ENCODE measurements around the gene SLC22A1.
"Not testable (repeated sequence)": the region's sequence is repeated elsewhere in the genome, so short reads cannot be mapped to it uniquely, and the experiment has no call there.

Gene SLC22A1

GRCh38 chr6:160125105-160125504 lies 3.5 kb downstream of the SLC22A1 start:
- not testable (repeated sequence) for H3K36me3 Mint-ChIP-seq (ENCODE audit: low read depth); H3K27ac Mint-ChIP-seq; H3K9me3 Mint-ChIP-seq; H3K4me3 Mint-ChIP-seq; H3K27me3 Mint-ChIP-seq; H3K4me1 Mint-ChIP-seq (ENCODE audit: low read depth)

GRCh38 chr6:160127270-160128124 lies 5.9 kb downstream of the SLC22A1 start:
- peaks cover 8% of the 10 kb centered on the region for H3K4me1 Mint-ChIP-seq (ENCODE audit: low read depth)
- H3K36me3 Mint-ChIP-seq (ENCODE audit: low read depth): peaks cover 4% of the 10 kb centered on the region
- H3K4me3 Mint-ChIP-seq: no peak overlapping the region
- no peak overlapping the region for H3K27ac Mint-ChIP-seq
- no peaks in the 10 kb centered on the region for H3K27me3 Mint-ChIP-seq
- H3K9me3 Mint-ChIP-seq: no peaks in the 10 kb centered on the region

DNA sequence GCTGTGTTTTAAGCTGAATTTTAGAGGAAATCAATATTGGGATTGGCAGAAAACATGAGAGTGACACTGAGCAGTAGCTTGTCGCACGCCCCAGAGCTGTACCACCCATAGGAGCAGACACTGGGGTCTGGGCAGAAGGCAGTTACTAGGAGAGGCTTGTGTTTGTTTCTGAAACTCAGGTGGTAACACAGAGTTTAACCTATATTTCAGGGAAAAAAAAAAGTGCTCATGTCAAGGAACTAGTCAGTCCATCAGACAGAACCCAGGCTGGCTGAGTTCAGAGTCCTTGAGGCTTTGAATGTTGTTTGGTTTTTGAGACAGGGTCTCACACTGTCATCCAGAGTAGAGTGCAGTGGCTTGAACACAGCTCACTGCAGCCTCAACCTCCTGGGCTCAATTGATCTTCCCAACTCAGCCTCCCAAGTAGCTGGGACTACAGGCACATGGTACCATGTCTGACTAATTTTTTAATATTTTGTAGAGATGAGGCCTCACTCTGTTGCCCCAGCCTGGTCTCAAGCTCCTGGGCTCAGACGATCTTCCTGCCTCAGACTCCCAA lies 6.6 kb downstream of the SLC22A1 start:
- H3K9me3 Mint-ChIP-seq: no peaks in the 10 kb centered on the region
- H3K27me3 Mint-ChIP-seq: no peaks in the 10 kb centered on the region
- peaks cover 10% of the 10 kb centered on the region for H3K4me1 Mint-ChIP-seq (ENCODE audit: low read depth)
- peaks cover 4% of the 10 kb centered on the region for H3K36me3 Mint-ChIP-seq (ENCODE audit: low read depth)
- H3K27ac Mint-ChIP-seq: no peak overlapping the region
- no peak overlapping the region for H3K4me3 Mint-ChIP-seq

DNA sequence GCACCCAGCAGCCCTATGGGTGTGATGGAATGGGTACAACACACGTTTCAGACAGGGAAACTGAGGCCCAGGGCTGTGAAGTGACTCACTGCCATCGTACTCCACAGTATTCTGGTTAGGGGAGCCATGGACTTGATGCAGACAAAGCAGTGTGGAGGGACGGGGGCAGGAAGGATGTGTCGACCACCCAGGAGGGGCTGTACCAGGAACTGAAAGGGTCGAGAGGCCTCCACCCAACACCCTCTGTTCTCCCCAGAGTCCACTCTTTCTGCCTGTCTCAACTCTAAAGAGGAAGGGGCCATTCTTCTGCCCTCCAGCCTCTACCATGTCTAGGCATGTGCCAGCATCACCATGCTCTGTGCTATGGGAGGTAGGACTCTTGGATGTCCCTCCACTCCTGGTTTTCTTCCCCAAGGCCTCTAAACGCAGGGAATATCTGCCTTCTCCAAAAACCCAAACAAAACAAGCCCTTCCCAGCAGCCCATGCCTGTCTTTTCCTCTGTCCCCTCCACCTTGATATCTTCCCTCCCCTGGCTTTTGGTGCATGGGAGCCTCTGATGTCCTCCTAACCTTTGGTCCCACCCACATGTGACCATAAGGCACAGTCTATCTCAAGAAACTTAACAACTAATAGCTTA lies 7.4 kb downstream of the SLC22A1 start:
- H3K4me1 Mint-ChIP-seq (ENCODE audit: low read depth): peaks cover 12% of the 10 kb centered on the region
- H3K27ac Mint-ChIP-seq: no peak overlapping the region
- H3K27me3 Mint-ChIP-seq: no peaks in the 10 kb centered on the region
- no peaks in the 10 kb centered on the region for H3K9me3 Mint-ChIP-seq
- no peak overlapping the region for H3K4me3 Mint-ChIP-seq
- peaks cover 4% of the 10 kb centered on the region for H3K36me3 Mint-ChIP-seq (ENCODE audit: low read depth)

DNA sequence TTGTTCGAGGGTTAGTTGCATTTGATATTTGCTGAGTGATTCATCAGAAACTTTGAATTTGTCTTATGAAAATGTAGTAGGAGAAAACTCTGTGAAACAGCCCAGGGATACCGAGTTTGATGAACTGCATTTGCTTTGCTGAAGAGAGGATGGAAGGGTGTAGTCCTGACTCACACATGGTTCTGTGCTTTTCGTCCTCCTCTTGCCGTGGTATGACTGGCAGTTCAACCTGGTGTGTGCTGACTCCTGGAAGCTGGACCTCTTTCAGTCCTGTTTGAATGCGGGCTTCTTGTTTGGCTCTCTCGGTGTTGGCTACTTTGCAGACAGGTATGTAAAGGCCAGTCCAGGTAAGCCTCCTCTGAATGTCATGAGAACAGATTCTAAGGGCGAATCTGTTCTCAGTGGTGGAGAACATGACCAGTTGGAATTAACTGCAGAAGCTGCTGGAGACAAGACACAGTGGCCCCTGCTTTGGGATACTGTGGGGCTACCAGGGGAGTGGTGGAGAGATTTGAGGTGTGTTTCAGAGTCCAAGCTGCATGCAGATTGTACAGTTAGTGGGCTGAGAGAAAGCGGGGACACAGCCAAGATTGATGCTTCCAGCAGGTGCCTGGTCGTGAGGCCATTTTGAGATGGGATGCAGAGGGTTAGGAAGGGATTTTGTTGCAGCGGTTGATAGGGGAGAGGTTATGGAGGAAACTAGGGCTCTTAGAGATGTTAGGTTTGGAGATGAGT lies 8.4 kb downstream of the SLC22A1 start:
- Mint-ChIP-seq H3K9me3 (no peaks in the 10 kb centered on the region), H3K36me3 (ENCODE audit: low read depth) (peaks cover 4% of the 10 kb centered on the region), H3K27ac (no peak overlapping the region), H3K4me3 (no peak overlapping the region), H3K4me1 (ENCODE audit: low read depth) (peaks cover 12% of the 10 kb centered on the region), H3K27me3 (no peaks in the 10 kb centered on the region)

- H3K4me3 Mint-ChIP-seq: no peak overlapping the region
- peaks cover 12% of the 10 kb centered on the region for H3K4me1 Mint-ChIP-seq (ENCODE audit: low read depth)
- H3K36me3 Mint-ChIP-seq (ENCODE audit: low read depth): peaks cover 4% of the 10 kb centered on the region
- no peak overlapping the region for H3K27ac Mint-ChIP-seq
- no peaks in the 10 kb centered on the region for H3K27me3 Mint-ChIP-seq
- H3K9me3 Mint-ChIP-seq: no peaks in the 10 kb centered on the region
Observed at GRCh38 chr6:160130729-160131484, 9.3 kb downstream of the SLC22A1 start.

DNA sequence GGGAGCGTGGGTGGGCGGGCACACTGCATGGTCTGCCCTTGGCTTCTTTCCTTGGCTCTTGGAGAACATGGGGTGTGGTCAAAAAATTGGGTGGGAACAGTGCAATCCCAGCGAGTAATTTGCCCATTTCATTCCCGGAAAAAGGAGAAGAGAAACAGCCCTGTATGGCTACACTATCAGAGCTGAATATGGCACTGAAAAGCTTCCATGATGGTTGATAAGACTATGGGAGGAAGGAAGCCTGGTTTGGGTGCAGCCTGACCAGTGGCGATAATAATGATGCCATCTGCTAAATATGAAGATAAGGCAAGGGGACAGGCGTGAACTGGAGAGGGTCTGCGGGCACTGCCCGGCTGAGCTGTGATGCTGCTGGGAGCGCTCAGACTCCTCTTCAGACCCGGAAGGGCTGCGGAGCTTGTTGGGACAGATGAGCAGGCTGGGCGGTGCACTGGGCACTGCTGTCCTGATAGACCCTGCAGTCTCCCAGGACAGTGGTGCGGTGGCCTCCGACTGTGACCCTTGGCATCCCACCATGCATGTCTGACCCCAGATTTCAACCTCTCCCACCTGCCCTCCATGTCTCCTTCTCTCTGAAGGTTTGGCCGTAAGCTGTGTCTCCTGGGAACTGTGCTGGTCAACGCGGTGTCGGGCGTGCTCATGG lies 10.2 kb downstream of the SLC22A1 start:
- no peak overlapping the region for H3K27ac Mint-ChIP-seq
- peaks cover 4% of the 10 kb centered on the region for H3K36me3 Mint-ChIP-seq (ENCODE audit: low read depth)
- no peaks in the 10 kb centered on the region for H3K9me3 Mint-ChIP-seq
- H3K4me1 Mint-ChIP-seq (ENCODE audit: low read depth): peaks cover 12% of the 10 kb centered on the region
- no peak overlapping the region for H3K4me3 Mint-ChIP-seq
- H3K27me3 Mint-ChIP-seq: no peaks in the 10 kb centered on the region

DNA sequence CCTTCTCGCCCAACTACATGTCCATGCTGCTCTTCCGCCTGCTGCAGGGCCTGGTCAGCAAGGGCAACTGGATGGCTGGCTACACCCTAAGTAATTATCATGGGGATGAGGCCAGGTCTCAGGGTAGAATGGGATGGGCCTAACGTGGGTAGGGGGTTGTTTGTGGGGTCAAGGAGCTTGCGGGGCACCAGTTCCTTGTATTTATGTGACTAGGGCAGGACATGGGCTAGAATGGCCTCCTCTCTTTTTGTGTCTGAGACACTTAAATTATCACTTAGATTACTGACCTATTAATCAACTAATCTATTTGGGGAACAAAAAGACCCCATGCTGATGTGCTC lies 10.7 kb downstream of the SLC22A1 start:
- Mint-ChIP-seq H3K27ac (peak overlapping the region; percentile 1), H3K36me3 (ENCODE audit: low read depth) (peaks cover 4% of the 10 kb centered on the region), H3K9me3 (no peaks in the 10 kb centered on the region), H3K4me3 (no peak overlapping the region), H3K4me1 (ENCODE audit: low read depth) (peaks cover 12% of the 10 kb centered on the region), H3K27me3 (no peaks in the 10 kb centered on the region)

GRCh38 chr6:160132776-160133338 lies 11.2 kb downstream of the SLC22A1 start:
- H3K9me3 Mint-ChIP-seq: no peaks in the 10 kb centered on the region
- peaks cover 12% of the 10 kb centered on the region for H3K4me1 Mint-ChIP-seq (ENCODE audit: low read depth)
- H3K36me3 Mint-ChIP-seq (ENCODE audit: low read depth): peaks cover 4% of the 10 kb centered on the region
- H3K27ac Mint-ChIP-seq: no peak overlapping the region
- no peaks in the 10 kb centered on the region for H3K27me3 Mint-ChIP-seq
- H3K4me3 Mint-ChIP-seq: no peak overlapping the region

GRCh38 chr6:160133441-160134336 lies 12.1 kb downstream of the SLC22A1 start:
- peak overlapping the region; percentile 15 for H3K27ac Mint-ChIP-seq
- no peaks in the 10 kb centered on the region for H3K27me3 Mint-ChIP-seq
- peaks cover 20% of the 10 kb centered on the region for H3K4me1 Mint-ChIP-seq (ENCODE audit: low read depth)
- H3K9me3 Mint-ChIP-seq: no peaks in the 10 kb centered on the region
- no peak overlapping the region for H3K4me3 Mint-ChIP-seq
- H3K36me3 Mint-ChIP-seq (ENCODE audit: low read depth): peaks cover 4% of the 10 kb centered on the region

DNA sequence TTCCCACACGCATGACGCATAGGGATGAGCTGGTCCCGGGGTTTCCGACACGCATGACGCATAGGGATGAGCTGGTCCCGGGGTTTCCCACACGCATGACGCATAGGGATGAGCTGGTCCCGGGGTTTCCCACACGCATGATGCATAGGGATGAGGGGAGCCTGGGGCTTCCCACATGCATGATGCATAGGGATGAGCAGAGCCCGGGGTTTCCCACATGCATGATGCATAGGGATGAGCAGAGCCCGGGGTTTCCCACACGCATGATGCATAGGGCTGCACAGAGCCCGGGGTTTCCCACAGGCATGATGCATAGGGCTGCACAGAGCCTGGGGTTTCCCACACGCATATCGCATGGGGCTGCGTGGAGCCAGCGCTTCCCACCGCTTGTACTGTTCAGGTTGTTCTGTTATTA lies 12.7 kb downstream of the SLC22A1 start:
- H3K4me3 Mint-ChIP-seq; H3K27ac Mint-ChIP-seq; H3K27me3 Mint-ChIP-seq; H3K36me3 Mint-ChIP-seq (ENCODE audit: low read depth); H3K9me3 Mint-ChIP-seq: not testable (repeated sequence)
- peaks cover 23% of the 10 kb centered on the region for H3K4me1 Mint-ChIP-seq (ENCODE audit: low read depth)

GRCh38 chr6:160134779-160135547 lies 13.3 kb downstream of the SLC22A1 start:
- Mint-ChIP-seq H3K4me1 (ENCODE audit: low read depth) (peaks cover 21% of the 10 kb centered on the region), H3K36me3 (ENCODE audit: low read depth) (peaks cover 4% of the 10 kb centered on the region), H3K27ac (no peak overlapping the region), H3K27me3 (no peaks in the 10 kb centered on the region), H3K4me3 (no peak overlapping the region), H3K9me3 (no peaks in the 10 kb centered on the region)
